Measurements from ENCODE around the gene PRM2.
"Not testable (repeated sequence)": the region's sequence is repeated elsewhere in the genome, so short reads cannot be mapped to it uniquely, and the experiment has no call there.

PRM2 gene

DNA sequence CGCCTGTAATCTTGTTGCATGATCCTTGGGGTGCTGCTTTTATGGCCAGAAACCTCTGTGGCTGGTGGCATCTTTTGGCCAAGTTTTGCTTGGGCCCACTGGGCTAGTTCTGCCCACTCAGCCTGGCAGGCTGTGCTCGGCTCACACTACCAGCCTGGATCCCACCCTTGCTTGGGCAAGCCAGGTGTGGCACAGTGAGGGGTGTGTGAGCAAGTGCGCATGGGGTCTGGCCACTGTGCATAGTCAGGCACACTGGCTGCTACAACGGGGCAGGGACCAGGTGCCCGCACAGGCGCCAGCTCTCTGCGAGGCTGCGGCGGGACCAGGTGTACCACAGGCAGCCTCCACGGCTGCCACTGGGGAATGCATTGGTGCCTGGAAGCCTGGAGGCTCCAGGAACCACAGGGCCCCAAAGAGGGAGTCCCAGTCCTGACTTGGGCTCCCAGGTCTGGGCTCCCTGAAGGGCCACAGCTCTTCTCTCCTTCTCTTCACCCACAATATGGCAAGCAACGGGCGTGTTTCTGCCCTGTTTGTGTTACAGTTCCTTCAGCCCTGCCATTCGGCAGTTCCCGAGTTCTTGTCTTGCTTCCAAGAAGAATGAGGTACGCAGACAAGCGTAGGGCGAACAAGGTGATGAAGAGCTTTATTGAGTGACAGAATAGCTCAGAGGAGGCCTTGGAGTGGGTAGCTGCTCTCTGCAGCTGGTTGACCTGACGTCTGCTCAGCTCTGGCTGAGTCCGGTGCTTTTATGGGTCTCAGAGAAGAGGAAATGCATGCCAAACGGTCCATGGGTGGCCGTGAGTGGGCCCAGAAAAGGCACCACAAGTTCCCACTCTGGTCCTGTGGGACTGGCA lies 31.6 kb upstream of the PRM2 start:
- no peak for DNase-seq (ENCODE audit: low read depth)

DNA sequence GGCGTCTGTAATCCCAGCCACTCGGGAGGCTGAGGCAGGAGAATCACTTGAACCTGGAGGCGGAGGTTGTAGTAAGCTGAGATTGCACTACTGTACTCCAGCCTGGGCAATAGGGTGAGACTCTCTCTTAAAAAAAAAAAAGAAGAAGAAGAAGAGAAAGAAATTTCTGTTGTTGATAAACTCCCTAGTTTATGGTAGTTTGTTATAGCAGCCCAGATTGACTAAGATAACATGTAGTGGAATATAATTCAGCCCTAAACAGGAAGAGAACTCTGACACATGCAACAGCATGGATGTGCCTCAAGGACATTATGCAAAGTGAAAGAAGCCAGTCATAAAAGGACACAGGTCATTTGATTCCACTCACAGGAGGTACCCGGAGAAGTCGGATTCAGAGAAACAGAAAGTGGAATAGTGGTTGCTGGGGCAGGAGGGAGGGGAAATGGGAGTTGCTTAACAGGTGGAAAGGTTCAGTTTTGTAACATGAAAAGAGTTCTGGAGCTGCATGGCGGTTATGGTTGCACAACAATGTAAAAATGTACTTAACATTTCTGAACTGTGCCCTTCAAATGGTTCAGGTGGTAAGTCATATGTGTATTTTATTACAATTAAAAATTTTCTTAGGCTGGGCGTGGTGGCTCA lies 30.8 kb upstream of the PRM2 start:
- no peak for DNase-seq (ENCODE audit: low read depth)

DNA sequence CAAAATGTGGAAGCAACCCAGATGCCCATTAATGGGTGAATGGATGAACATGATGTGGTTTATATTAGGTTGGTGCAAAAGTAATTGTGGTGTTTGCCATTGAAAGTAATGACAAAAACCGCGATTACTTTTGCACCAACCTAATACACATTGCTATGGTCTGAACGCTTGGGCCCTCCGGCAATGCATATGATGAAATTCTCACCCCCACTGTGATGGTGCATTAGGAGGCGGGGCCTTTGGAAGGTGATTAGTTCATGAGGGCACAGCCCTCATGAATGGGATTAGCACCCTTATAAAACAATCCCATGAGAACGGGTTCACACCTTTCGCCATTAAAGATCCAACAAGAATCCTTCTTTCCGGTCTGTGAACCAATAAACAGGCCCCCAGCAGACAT lies 30.1 kb upstream of the PRM2 start:
- DNase-seq (ENCODE audit: low read depth): no peak

DNA sequence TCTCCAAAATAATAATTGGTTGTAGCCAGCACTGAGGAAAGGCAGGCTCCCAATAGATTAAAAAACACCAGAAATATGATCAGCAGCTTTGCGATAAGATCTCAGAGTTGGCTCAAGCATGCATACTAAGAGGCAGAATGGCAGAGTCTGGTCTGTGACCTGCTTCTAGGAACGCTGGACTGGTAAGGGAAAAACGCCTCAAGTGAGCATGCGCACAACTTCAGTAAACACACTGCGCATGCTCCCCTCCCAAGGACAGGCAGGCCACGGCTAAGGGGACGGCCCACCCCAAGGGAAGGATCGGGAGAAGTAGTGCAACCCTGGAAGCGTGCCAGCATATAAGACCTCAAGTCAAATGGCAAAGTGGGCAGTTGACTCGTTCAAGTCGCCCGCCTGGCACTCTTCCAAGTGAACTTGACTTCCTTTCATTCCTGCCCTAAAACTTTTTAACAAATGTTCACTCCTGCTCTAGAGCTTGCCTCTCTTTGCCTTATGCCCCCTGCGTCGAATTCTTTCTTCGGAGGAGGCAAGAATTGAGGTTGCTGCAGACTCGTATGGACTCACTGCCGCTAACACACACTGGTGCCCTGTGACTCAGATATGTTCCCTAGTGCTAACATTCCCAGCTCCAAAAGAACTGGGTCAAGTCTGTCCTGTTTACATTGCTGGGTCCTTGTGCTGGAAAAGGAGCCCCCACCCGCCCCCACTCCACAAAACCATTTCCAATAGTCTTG lies 27.3 kb upstream of the PRM2 start:
- no peak for DNase-seq (ENCODE audit: low read depth)

DNA sequence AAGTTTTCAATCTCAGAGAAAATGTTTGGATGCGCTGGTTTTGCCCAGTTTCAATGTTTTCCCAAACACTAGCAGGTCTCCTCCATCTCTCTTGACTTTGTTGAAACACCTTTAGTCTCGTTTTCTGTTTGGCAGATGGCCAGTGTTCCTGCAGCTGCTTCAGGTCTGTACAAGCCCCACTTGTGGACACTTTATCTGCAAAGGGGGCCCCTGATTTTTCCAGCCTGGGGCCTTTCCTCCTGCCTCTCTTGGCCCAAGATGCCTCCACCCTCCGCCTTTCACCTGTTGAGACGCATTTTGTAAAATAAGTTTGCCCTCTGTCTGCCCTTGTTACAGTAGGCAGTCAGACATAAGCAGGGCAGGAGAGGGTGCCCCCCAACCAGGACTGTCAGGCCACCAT lies 26.7 kb upstream of the PRM2 start:
- DNase-seq (ENCODE audit: low read depth): no peak

DNA sequence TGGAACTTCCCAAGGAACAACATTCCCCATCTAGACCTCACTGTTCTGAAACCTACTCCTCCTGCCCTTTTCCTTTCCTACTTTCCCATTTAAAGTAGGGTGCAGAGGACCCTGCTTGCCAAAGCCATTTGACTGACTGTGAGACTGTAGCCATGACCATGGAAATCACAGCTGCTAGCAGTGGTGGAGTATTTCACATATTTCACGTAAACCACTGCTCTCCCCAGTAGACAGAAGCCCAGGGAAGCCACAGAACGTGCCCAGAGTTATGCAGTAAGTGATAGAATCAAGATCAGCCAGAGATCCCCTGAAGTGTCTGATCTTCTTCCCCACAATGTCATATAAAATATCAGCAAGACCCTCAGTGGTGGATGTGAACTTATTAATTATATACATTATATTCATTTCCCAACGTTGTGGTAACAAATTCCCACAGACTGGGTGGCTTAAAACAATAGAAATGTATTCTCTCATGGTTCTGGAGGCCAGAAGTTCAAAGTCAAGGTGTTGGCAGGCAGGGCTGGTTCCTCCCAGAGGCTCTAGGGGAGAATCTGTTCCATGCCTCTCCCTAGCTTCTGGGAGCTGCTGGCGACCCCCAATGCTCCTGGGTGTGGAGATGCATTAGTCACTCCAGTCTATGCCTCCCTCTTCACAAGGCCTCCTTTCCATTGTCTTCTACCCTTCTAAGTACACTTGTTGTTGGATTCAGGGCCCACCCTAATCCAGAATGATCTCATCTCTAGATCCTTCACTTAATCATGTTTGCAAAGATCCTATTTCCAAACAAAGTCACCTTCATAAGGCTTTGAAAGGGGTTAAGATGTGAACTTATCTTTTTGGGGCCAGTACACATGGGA lies 25.6 kb upstream of the PRM2 start:
- DNase-seq (ENCODE audit: low read depth): no peak

DNA sequence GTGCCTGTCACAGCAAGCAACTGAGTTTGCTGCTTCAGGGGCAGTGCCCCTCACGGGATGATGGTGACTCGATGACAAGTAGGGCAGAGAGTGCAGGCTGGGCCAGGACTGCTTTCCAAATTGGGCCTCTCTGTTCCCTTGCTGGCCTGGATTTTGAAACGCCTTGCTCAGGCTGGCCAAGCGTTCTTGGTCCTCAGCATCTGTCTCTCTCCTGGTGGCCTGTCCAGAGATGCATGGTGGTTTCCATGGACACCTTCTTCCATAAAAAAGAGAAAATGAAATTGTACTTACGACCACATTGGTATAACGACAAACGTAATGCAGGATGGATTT lies 24.2 kb upstream of the PRM2 start:
- DNase-seq (ENCODE audit: low read depth): no peak

DNA sequence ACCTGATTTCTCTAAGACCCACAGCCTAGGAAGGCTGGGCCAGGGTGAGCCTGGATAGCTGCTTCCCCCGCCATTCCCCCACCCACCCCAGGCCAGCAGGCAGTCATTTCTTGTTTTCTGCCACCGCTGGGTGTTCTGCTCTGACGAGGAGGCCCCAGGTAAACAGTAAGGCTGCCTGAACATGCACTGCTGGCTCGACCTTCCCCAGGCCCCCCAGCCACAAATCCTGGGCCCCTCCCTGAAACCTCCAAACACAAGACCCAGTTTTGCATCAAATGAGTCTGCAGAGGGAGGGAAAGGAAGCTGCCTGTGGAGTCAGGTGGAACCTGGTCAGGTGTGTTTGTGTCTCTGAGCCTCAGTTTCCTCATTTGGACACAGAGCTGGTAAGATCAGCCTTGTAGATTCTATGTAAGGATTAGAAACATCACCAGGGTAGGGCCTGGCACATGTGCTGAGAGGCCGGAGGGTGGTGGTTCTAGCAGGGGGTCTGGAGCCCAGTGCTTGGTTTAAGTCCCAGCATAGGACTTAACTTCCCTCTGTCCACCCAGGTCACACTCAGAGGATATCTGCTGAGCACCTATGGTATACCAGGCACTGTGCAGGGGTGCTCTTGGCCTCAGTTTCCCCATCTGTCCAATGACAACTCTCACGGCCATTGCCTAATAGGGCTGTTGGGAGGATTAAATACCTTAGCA lies 23.7 kb upstream of the PRM2 start:
- no peak for DNase-seq (ENCODE audit: low read depth)

DNA sequence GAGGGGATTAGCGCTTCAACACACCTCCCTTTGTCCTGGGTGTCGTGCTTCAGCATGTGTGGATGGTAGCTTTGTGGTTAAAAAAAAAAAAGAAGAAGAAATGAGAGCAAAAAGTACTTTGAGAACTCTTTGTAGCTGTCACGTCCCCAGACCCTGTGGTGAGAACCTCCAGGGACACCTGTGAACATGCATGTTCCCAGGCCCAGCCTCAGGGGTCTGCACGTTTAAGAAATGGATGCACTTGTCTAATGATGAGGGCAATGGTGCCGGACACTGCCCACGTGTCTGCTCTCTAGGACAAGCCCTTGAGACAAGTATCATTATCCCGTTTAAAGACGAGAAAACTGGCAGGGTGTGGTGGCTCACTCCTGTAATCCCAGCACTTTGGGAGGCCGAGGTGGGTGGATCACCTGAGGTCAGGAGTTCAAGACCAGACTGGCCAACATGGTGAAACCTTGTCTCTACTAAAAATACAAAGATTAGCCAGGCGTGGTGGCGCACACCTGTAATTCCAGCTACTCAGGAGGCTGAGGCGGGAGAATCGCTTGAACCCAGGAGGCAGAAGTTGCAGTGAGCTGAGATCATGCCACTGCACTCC lies 22.8 kb upstream of the PRM2 start:
- not testable (repeated sequence) for DNase-seq (ENCODE audit: low read depth)

DNA sequence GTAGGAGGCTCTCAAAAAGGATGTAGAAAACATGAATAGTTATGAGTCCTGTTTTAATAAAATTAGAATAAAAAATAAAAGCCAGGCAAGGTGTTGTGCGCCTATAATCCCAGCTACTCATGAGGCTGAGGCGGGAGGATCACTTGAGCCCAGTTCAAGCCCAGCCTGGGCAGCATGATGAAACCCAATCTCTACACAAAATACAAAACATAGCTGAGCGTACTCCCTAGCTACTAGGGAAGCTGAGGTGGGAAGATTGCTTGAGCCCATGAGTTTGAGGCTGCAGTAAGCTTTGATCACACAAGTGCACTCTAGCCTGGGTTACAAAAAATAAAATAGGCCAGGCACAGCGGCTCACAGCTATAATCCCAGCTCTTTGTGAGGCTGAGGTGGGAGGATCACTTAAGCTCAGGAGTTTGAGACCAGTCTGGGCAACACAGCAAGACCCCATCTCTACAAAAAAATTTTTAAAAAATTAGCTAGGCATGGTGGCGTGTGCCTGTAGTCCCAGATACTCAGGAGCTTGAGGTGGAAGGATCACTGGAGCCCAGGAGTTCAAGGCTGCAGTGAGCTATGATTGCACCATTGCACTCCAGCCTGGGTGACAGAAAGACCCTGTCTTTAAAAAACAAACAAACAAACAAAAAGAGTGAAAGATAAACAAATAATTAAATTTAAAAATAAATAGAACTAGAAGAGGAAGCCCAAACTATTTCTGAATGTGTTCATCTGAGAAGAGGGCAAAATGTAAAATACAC lies 22.0 kb upstream of the PRM2 start:
- no peak for DNase-seq (ENCODE audit: low read depth)

DNA sequence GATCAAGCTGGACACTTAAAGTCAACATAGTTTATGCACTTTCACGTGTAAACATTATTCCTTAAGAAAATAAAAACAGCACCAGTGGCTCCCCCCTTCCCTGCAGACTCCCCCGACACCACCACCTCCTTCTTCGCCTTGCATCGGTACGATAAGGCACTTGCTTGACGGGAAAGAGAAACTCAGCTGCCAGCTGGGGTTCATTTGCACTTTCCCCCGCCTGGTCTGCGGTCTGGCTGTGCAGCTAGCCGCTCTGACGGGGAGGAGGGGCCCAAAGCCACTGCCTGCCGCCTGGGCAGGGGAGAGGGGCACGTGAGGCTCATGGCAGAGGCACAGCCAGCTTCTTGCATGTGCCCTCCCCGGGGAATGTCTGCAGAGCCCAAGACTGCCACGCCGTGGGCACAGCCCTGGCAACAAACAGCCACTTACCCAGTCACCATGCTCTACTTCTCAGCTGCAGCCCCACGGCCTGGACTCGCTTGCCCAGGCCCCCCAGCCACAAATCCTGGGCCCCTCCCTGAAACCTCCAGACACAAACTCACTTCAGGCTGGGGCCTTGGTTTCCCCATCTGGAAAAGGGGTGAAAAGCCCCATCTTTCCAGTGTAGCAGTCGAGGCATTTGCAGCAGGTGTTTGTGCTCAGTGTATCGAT lies 21.3 kb upstream of the PRM2 start:
- DNase-seq (ENCODE audit: low read depth): peak; percentile 46

DNA sequence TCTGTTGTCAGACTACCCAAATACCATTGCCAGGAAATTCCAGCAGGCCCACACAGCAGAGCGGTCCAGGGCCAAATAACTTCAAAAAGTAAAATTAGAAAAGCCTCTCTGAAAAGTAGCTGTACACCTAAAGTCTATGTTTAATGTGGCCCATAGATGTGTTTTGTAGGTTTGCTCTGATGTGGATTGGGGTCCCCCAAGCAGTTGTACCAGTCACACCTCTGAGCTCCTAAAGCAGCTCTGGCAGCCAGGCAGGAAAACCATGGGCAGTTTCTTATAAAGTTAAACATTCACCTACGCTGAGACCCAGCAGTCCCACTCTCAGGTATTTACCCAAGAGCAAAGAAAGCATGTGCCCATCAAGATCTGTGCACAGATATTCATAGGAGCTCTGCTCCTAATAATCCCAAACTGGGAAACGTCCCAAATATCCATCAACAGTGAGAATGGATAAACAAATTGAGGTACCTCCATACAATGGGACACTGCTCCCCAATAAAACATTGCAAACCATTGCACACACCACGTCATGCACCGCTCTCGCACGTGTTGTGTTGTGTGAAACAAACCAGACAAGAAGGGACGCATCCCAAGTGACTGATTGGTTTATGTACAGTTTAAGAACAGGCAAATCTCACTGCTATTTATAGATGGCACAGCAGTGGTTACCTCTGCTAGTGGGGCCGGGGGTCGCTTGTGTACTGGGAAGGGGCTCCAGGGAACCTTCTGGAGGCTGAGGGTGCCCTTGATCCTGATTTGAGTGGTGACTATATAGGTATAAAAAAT lies 20.6 kb upstream of the PRM2 start:
- DNase-seq (ENCODE audit: low read depth): no peak

DNA sequence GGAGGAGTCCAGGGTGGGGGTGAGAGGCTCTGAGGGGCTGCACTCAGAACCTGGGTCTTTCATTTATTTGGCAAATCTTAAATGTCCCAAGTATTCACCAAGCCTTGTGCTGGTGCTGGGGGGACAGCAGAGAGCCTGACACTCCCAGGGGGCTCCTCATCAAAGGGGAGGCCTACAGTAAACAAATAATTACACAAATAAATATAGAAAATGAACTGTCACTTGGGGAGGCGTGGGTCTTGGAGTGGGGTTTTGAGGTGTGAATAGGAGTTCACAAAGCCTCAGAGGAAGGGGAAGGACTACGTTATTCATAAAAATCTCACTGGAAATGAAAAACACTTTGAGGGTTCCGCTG lies 20.0 kb upstream of the PRM2 start:
- no peak for DNase-seq (ENCODE audit: low read depth)

DNA sequence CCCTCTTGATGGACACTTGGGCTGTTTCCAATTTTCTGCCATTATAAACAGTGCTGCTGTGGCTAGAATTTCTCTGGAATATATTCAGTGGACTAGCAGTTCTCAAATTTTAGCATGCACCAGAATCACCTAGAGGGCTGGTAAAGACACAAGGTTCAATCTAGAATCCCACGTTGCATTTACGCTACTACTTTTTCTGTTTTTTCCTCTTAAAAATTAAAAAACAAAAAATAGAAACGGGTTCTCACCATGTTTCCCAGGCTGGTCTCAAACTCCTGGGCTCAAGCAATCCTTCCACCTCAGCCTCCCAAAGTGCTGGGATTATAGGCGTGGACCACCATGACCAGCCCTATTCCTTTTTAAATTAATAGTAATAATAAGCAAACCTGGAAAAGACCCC lies 19.4 kb upstream of the PRM2 start:
- no peak for DNase-seq (ENCODE audit: low read depth)

DNA sequence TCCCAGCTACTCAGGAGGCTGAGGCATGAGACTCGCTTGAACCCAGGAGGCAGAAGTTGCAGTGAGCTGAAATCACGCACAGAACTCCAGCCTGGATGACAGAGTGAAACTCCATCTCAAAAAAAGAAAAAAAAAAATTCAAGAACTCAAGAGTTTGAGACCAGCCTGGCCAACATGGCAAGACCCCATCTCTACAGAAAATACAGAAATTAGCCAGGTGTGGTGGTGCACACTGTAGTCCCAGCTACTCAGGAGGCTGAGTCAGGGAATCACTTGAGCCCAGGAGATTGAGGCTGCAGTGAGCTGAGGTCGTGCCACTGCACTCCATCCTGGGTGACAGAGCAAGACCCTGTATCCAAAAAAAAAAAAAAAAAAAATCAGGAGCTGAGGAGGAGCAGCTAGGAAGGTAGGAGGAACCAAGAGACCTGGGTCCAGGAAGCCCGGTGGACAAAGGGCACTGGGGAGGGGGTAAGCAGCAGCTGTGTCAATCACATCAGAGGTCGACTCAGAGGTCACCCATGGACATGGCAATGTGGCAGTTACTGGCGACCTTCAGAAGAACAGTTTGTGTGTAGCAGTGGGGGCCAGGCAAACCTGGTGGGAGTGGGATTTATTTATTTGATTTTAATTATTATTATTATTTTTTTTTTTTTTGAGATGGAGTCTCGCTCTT lies 15.9 kb upstream of the PRM2 start:
- no peak for DNase-seq (ENCODE audit: low read depth)

DNA sequence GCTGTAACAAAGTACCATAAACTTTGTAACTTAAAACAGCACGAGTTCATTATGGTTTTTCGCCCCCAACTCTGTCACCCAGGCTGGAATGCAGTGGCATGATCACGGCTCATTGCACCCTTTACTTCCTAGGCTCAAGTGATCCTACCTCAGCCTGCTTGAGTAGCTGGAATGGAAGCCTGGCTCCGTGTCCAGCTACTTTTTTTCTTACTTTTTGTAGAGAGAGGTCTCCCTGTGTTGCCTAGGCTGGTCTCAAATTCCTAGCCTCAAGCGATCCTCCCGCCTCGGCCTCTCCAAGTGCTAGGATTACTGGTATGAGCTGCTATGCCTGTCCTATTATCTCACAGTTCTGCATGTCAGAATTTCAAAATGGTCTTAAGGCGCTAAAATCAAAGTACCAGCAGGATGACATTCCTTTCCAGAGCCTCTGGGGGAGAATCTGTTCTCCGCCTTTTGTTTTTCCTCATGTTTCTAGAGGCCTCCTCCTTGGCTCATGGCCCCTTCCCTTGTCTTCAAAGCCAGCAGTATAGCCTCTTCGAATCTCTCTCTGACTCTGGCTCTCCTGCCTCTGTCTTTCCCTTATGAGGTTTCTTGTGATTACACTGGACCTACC lies 14.9 kb upstream of the PRM2 start:
- DNase-seq (ENCODE audit: low read depth): no peak

DNA sequence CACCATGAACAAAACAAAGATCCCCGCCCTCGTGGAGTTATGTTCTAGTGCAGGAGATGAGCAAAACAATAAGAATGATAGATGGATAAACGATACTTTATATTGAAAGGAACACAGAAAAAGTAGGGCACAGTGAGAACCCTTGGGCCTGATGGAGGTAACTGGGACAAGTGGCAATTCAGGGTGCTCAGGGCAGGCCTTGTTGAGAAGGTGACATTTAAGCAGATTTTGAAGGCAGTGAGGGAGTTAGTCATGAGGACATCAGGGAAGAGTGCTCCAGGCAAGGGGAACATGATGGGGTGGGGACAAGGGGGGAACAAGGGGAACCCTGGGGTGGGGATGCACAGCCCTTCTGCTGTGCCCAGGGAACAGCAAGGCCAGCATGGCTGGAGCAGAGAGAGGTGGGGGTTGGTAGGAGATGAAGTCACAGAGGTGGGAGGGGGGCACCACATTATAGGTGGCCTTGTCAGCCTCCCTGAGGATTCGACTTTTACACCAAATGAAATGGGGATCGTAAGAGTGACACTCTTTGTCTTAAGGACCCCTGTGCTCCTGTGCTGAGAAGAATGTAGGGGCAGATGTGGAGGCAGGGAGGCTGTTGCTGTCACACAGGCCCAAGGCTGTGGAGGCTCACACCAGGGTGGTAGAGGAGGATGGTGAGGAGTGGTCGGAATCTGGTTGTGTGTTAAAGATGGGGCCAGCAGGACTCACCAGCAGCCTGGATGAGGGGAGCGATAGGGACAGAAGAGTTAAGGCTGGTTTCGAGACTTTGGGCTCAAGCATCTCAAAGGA lies 14.0 kb upstream of the PRM2 start:
- DNase-seq (ENCODE audit: low read depth): no peak

Measured in stimulated activated CD8-positive, alpha-beta memory T cell treated with anti-CD3 and anti-CD28 coated beads, Interleukin-4, amount 100 ng/mL, for 24 hours (primary cell).